A549 (cell line): ENCODE measurements around the gene TREML2. TPM values are rescaled to one million over a fixed set of nuclear protein-coding genes. Genes with fewer than 3 reads are reported as not detected.

ENCODE experiments used
- ATAC-seq, 2 experiments: fragments of 200-7000 bp in 1 of 2; fragments of >200 bp in 1 of 2; cut with Nextera tagmentation in 1 of 2; cut with Tn5 transposase in 1 of 2; 3 replicates each; pipeline versions ENCODE4 v1.8.0 to v1.9.1; 2018 to 2020; ENCODE audit warnings: mild to moderate bottlenecking in 1 of 2, moderate library complexity in 1 of 2
- CTCF ChIA-PET: fragments of 300-600 bp; sonication (Branson Sonifier 250); formaldehyde crosslinking; extraction: SDS; loops from one replicate; lab custom pipeline; 2021; ENCODE audit warnings: antibody characterized with exemption, inconsistent platforms; lab: Yijun Ruan, JAX
- POLR2A ChIA-PET: fragments of 350-600 bp; formaldehyde crosslinking; extraction: SDS; loops from one replicate; lab custom pipeline; 2021; ENCODE audit warnings: antibody characterized with exemption, inconsistent platforms; lab: Yijun Ruan, JAX
- DNase-seq, 2 experiments: peaks; one replicate each; pipeline versions ENCODE4 v3.0.0 to v3.0.0-alpha.2; 2011 to 2016; ENCODE audit warnings: low read depth in 1 of 2, low spot score in 1 of 2
- FAIRE-seq: peaks from 2 replicates; lab custom pipeline; 2011; peaks lifted over from hg19 to GRCh38; lab: Jason Lieb, UNC
- H3K27ac ChIP-seq, 2 experiments: fragments of >200 bp; sonication (Bioruptor Twin); formaldehyde crosslinking; 3 replicates each; pipeline ENCODE4 v1.5.1; 2016 to 2017
- H3K4me1 ChIP-seq: fragments of >200 bp; sonication (Bioruptor Twin); formaldehyde crosslinking; 3 replicates; pipeline ENCODE4 v1.6.1; 2016
- H3K4me2 ChIP-seq: fragments of >200 bp; sonication (Bioruptor Twin); formaldehyde crosslinking; 3 replicates; pipeline ENCODE4 v1.6.1; 2016
- H3K4me3 ChIP-seq: fragments of >200 bp; sonication (Bioruptor Twin); formaldehyde crosslinking; 3 replicates; pipeline ENCODE4 v1.5.1; 2016
- H3K9me3 ChIP-seq: fragments of >200 bp; sonication (Bioruptor Twin); formaldehyde crosslinking; 3 replicates; pipeline ENCODE4 v1.6.1; 2016
- CBX8 ChIP-seq: fragments of 200-600 bp; sonication (generic); IDR thresholded peaks from 2 replicates; pipeline ENCODE4 v1.6.1; 2016
- CEBPB ChIP-seq, 2 experiments: fragments of >200 bp in 1 of 2; sonication (Bioruptor Twin) in 1 of 2; formaldehyde crosslinking in 1 of 2; IDR thresholded peaks; 2 replicates each; pipeline ENCODE4 v1.6.1; 2012 to 2016
- E2F6 ChIP-seq: IDR thresholded peaks from 2 replicates; pipeline ENCODE4 v1.6.1; 2012; ENCODE audit warnings: low read depth, borderline replicate concordance
- ESRRA ChIP-seq: fragments of 150-350 bp; IDR thresholded peaks from 2 replicates; pipeline ENCODE4 v1.6.1; 2014; ENCODE audit warnings: mild to moderate bottlenecking, low read length, borderline replicate concordance
- FOSL2 ChIP-seq, 2 experiments: fragments of 450-650 bp in 1 of 2; fragments of >200 bp in 1 of 2; sonication (Bioruptor Twin) in 1 of 2; formaldehyde crosslinking; IDR thresholded peaks; 2 replicates each; pipeline versions ENCODE4 v1.5.0 to v1.6.1; 2016 to 2020; ENCODE audit warnings: mild to moderate bottlenecking in 1 of 2, moderate library complexity in 1 of 2
- GATA3 ChIP-seq: IDR thresholded peaks from 2 replicates; pipeline ENCODE4 v1.6.1; 2012; ENCODE audit warnings: borderline replicate concordance
- HMGXB4 ChIP-seq: fragments of 250-450 bp; sonication (Bioruptor Pico); IDR thresholded peaks from 2 replicates; pipeline ENCODE4 v1.5.0; 2021; ENCODE audit warnings: mild to moderate bottlenecking, moderate library complexity, borderline replicate concordance
- KDM1A ChIP-seq: fragments of 200-600 bp; sonication (generic); IDR thresholded peaks from 2 replicates; pipeline ENCODE4 v1.6.1; 2016; ENCODE audit warnings: low read depth, mild to moderate bottlenecking
- KDM5A ChIP-seq: fragments of 200-600 bp; sonication (generic); IDR thresholded peaks from 2 replicates; pipeline ENCODE4 v1.6.1; 2016; ENCODE audit warnings: antibody characterized with exemption, mild to moderate bottlenecking
- MYC ChIP-seq: IDR thresholded peaks from 2 replicates; pipeline ENCODE4 v1.6.1; 2012; ENCODE audit warnings: mild to moderate bottlenecking, inconsistent platforms, low read length, improper control_type of control experiment, borderline replicate concordance
- PHF8 ChIP-seq: fragments of 200-600 bp; sonication (generic); IDR thresholded peaks from 2 replicates; pipeline ENCODE4 v1.6.1; 2016; ENCODE audit warnings: low read depth, mild to moderate bottlenecking, antibody characterized with exemption, moderate library complexity, borderline replicate concordance
- TP53 ChIP-seq: fragments of 250-450 bp; sonication (Bioruptor Pico); IDR thresholded peaks from 2 replicates; pipeline ENCODE4 v1.5.0; 2021; ENCODE audit warnings: mild to moderate bottlenecking, moderate library complexity
- ZSCAN20 ChIP-seq: fragments of 250-450 bp; sonication (Bioruptor Pico); IDR thresholded peaks from 2 replicates; pipeline ENCODE4 v1.8.0; 2022; ENCODE audit warnings: mild to moderate bottlenecking, moderate library complexity
- WGBS: methylation state at CpG from one replicate; pipeline ENCODE4 v1.1.6; 2017; ENCODE audit errors: missing lambda C conversion rate; 5-methylcytosine and 5-hydroxymethylcytosine counted together
- polyA plus RNA-seq, 4 experiments: library from polyadenylated mRNA; depleted of rRNA in 3 of 4; stranded (reverse); fragments of >200 nt; fragmentation: RNase III in 1 of 4; extraction: RNeasy Plus Mini Kit Qiagen cat#74134 plus additional on column Dnase treatment in 1 of 4; gene quantifications; 2 replicates in 3 of 4; 3 replicates in 1 of 4; pipeline ENCODE4 v1.2.3, GENCODE V29; 2011 to 2017
- TF ChIP-seq, protein P1 (sequence below): fragments of >200 bp; sonication (Bioruptor Twin); formaldehyde crosslinking; IDR thresholded peaks from 2 replicates; pipeline ENCODE4 v1.6.1; 2016
- TF ChIP-seq, protein P2 (sequence below): fragments of >200 bp; sonication (Bioruptor Twin); formaldehyde crosslinking; IDR thresholded peaks from 3 replicates; pipeline ENCODE4 v1.6.1; 2016
- TF ChIP-seq, protein P3 (sequence below): IDR thresholded peaks from 2 replicates; pipeline ENCODE4 v1.6.1; 2012

TREML2 gene
- polyA plus RNA-seq, 2 of the 4 experiments (the other 2 are of a cell fraction) = not detected

DNA sequence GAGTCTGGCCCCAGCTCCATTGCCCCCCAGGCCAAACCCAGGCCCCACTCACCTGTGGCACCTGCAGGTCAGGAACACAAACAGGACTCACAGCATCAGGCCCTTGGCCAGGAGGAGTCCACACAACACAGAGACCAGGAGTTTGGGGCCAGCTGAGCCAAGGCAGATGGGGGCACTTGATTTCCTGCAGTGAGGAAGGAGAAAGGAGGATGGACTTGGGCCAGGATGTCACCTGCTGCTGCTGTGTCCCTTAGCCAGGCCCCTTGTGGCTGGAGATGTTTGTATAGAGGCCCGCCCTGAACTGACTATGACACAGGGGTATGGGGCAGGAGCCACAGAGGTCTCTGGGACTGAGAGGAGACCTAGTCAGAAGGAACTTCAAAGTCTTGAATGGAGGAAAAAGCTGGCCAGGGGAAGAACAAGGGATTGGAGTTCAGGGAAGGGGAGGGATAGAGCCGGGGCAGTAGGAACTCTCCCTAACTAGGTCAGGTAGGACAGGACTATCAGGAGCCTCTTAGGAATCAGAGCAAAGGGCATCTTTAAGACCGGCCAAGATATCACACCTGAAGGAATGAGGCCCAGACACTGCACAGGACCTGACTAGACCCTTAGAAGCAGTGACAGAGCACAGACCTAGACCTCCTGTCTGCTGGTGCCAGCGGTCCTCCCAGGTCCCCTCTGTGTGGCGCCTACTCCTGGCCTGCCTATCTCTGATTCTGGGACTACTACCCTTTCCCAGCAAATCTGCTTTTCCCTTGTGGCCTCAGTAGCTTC, 8.8 kb upstream of the TREML2 start:
- TF ChIP-seq, protein P1, sequence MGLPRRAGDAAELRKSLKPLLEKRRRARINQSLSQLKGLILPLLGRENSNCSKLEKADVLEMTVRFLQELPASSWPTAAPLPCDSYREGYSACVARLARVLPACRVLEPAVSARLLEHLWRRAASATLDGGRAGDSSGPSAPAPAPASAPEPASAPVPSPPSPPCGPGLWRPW = no peak
- TF ChIP-seq, protein P2, sequence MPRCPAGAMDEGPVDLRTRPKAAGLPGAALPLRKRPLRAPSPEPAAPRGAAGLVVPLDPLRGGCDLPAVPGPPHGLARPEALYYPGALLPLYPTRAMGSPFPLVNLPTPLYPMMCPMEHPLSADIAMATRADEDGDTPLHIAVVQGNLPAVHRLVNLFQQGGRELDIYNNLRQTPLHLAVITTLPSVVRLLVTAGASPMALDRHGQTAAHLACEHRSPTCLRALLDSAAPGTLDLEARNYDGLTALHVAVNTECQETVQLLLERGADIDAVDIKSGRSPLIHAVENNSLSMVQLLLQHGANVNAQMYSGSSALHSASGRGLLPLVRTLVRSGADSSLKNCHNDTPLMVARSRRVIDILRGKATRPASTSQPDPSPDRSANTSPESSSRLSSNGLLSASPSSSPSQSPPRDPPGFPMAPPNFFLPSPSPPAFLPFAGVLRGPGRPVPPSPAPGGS = no peak
- TF ChIP-seq KDM1A (no peak), TP53 (CRISPR knock-in tag) (no peak), PHF8 (no peak), FOSL2 (IDR thresholded peaks at IDR 0.05) (no peak), FOSL2 (CRISPR knock-in tag; IDR thresholded peaks at IDR 0.05) (no peak), CEBPB (IDR thresholded peaks at IDR 0.05) (no peak), KDM5A (no peak), GATA3 (no peak), ESRRA (no peak)
- TF ChIP-seq, protein P3, sequence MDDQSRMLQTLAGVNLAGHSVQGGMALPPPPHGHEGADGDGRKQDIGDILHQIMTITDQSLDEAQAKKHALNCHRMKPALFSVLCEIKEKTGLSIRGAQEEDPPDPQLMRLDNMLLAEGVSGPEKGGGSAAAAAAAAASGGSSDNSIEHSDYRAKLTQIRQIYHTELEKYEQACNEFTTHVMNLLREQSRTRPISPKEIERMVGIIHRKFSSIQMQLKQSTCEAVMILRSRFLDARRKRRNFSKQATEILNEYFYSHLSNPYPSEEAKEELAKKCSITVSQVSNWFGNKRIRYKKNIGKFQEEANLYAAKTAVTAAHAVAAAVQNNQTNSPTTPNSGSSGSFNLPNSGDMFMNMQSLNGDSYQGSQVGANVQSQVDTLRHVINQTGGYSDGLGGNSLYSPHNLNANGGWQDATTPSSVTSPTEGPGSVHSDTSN = no peak
- ATAC-seq (no peak), DNase-seq (no peak), FAIRE-seq (no peak)
- Histone ChIP-seq H3K4me3 (no peak overlapping the region), H3K4me1 (no peaks in the 10 kb centered on the region), H3K4me2 (no peak overlapping the region), H3K27ac (no peak overlapping the region), H3K9me3 (no peaks in the 10 kb centered on the region; the same call in 2 of the 3 replicates)
- ChIA-PET CTCF (no interaction called here), POLR2A (no interaction called here)
- 46% methylated on average over 4 of the region's 5 CpGs for WGBS

DNA sequence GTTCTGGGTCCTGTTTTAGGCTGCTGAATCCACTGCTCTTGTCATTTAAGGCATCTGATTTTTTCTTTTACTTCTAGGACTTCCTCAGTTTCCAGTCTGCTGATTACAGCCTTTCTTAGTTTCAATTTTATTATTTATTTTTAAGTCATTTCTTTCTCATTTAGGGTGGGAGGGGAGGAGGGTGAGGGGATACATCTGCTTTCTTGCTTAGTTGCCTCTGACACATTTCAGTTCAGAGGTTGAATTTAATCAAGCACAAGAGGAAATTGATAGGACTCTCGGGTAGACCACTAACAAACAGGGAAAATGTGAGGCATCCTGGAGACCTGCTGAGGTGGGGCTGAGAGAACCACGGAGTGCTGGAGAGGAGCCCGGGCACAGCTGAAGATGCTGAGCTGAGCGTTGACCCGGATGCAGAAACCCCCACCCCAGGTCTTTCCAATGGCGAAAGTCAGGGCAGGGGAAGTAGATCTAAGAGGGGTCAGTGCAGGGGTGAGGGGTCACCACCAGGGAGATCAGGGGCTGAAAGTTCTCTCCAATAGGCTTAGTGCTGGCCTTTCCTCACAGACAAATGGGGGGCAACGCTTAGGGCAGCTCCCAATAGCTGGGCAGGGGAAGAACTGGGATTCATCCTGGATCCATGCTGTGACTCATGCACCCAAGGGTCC, 7.6 kb upstream of the TREML2 start:
- Histone ChIP-seq H3K4me1 (no peaks in the 10 kb centered on the region), H3K27ac (no peak overlapping the region), H3K4me2 (no peak overlapping the region), H3K9me3 (no peaks in the 10 kb centered on the region), H3K4me3 (no peak overlapping the region)
- 19% methylated on average over 7 of the region's 7 CpGs for WGBS
- DNase-seq = no peak
- FAIRE-seq = no peak
- ChIA-PET CTCF (no interaction called here), POLR2A (no interaction called here)
- ATAC-seq = no peak
- TF ChIP-seq HMGXB4 (CRISPR knock-in tag) (no peak), ZSCAN20 (CRISPR knock-in tag) (no peak), MYC (no peak), E2F6 (no peak), CBX8 (no peak)
- TF ChIP-seq, protein P3 = no peak
- TF ChIP-seq, all 56 proteins: peak for 0
